Neural progenitor cell (in vitro differentiated cells): ENCODE measurements around the gene ADO.

Experiments
- EZH2 ChIP-seq: fragments of 200-600 bp; sonication (generic); IDR thresholded peaks from 2 replicates; pipeline ENCODE4 v1.6.1; 2017; ENCODE audit warnings: antibody characterized with exemption, mild to moderate bottlenecking, moderate library complexity
- EZH2phosphoT487 ChIP-seq: fragments of 200-600 bp; sonication (generic); IDR thresholded peaks from 2 replicates; pipeline ENCODE4 v1.6.1; 2017; ENCODE audit warnings: antibody characterized with exemption
- TF ChIP-seq, protein P1 (sequence below): fragments of 200-600 bp; sonication (generic); IDR thresholded peaks from 2 replicates; pipeline ENCODE4 v1.5.1; 2017; ENCODE audit warnings: antibody characterized with exemption, mild to moderate bottlenecking

DNA sequence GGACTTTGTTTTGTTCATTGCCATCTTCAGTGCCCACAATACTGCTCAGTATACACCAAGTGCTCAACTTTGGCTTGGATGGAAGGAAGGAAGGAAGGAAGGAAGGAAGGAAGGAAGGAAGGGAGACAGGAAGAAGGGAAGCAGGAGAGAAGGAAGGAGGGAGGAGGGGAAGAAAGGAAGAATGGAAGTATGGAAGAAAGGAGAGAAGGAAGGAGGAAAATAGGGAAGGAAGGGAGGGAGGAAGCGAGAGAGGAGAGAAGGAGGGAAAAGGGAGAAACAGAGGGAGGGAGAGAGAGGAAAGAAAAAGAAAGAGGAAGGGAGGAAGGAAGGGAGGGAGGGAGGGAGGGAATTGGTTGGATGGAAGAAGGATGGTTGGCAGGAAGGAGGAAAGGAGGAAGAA is 49.6 kb upstream of the ADO start:
- TF ChIP-seq, protein P1, sequence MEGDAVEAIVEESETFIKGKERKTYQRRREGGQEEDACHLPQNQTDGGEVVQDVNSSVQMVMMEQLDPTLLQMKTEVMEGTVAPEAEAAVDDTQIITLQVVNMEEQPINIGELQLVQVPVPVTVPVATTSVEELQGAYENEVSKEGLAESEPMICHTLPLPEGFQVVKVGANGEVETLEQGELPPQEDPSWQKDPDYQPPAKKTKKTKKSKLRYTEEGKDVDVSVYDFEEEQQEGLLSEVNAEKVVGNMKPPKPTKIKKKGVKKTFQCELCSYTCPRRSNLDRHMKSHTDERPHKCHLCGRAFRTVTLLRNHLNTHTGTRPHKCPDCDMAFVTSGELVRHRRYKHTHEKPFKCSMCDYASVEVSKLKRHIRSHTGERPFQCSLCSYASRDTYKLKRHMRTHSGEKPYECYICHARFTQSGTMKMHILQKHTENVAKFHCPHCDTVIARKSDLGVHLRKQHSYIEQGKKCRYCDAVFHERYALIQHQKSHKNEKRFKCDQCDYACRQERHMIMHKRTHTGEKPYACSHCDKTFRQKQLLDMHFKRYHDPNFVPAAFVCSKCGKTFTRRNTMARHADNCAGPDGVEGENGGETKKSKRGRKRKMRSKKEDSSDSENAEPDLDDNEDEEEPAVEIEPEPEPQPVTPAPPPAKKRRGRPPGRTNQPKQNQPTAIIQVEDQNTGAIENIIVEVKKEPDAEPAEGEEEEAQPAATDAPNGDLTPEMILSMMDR, result no peak
- TF ChIP-seq EZH2 (no peak), EZH2phosphoT487 (no peak)
